GM19240 (cell line): Measurements from ENCODE around the gene PROM1.

Experiments
- DNase-seq: peaks from one replicate; pipeline ENCODE4 v3.0.0; 2011; ENCODE audit warnings: low spot score; ENCODE audit not compliant: insufficient read length

The PROM1 gene

DNA sequence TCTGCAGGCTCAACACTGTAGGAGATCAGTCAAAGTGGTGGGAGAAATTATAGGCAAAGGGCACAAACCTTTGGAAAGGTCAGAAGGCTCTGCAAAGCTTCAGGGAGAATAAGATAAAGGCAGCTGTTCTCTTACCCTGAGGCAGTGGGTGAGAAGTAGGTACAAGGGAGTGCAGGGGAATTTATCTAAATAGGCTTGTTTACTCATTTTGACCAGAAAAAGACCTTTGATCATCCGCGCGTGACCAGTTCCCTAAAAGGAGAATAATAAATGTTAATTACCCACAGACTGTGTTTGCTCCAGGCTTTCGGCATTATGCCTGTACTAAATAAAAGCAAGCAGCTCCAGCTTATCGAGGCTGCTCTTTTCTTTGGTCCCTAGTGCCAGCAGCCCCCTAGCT, 130.2 kb downstream of the PROM1 start:
- DNase-seq, result no peak

DNA sequence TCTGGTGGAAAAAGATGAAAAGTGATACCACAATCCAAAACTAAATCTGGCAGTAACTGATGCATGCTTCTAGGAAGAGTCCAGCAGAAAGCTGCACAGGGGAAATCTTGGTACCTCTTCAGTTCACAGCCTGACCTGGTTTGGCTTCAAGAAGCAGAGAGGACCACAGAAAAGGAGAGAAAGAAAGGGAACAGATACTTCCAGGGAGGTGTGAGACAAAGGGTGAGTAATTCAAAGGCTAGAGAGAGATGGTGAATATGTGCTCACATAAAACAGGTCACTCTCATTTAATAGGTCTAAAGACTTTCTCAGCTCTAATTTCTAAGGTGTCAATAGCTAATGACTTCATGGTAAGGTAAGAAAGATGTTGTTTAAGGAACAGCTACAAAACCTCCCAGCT, 132.0 kb downstream of the PROM1 start:
- no peak for DNase-seq

DNA sequence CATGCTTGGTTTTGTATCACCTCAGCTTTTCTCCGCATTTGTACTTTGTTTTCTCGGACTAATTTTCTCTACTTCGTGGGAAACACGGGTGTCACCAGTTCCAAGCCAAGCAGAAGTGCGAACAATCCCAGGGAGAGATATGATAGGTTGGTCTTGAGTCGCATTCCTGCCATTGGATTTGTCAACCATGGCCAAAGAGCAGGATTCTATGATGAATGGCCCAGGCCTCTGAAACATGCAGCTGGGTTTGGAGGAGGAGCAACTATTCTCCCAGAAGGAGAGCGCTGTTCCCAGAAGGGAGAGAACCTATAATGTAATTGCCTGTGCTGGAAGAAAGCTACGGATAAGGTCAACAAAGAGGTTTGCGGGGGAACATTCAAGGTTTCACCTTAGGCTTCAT, 135.0 kb downstream of the PROM1 start:
- DNase-seq, result no peak

DNA sequence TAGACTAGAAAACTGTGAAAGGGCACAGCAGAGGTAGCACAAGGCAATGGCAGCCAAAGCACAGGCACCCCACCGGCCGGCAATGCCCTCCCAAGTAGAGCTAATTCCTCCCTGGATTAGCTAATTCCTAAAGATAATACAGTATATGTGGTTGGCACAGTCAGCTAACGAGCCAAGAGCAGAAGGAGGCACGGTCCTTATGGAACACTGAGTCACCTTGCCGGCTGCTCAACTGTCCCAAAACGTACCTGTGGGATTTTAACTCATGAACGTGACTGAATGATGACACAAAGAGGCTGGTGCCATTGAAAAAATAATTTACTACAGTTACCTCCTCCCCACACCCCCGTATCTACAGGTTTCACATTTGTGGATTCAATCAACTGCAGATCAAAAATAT, 136.1 kb downstream of the PROM1 start:
- DNase-seq, result no peak

DNA sequence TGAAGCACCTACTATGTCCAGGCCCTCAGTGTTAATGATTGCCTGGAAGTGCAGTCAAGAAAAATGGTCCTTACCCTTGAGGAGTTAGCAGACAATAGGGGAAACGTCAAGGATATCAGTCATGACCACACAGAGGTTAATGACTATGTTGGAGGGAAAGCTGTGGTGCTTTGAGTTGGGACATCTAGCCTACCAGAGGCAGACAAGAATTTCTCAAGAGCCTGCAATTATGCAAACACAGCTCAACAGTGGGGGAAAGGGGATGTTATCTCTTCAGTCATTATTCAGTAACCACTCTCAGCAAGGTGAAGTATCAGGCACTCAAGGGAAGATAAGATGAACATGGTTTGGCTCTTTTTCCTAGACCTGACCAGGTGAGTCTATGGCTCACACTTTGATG, 138.3 kb downstream of the PROM1 start:
- DNase-seq, result no peak

DNA sequence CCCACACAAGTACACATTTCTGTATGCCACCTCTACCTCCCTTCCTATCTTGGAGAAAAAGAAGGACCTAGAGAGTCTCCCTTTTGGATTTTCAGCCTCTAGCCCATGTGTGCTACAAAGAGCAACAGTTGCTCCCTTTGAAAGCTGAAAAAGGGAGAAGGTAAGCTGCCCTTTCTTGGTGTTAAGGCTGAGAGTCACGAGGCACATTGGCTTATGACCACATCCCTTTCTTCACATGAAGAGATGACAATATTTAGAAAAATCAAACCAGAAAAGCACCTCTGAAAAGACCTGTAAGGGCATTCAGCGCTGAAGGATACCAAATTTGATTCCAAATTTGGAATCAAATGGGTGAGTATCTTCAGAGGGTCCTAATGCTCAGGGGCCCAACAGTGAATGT, 138.9 kb downstream of the PROM1 start:
- DNase-seq, result no peak

DNA sequence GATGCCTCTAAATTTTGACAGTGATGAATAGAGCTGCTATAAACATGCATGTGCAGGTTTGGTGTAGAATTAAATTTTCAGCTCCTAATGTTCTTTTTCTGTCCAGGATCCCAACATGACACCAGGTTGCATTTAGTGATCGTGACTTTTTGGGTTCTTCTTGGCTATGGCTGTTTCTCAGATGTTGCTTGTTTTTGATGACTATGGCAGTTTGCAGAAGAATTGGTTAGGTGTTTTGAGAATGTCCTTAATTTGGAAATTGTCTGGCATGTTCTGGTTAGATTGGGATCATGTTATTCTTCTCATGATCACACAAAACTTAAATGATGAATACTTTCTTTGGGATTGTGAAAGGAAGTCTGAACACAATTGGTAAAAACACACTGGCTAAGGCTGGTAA, 141.5 kb downstream of the PROM1 start:
- no peak for DNase-seq

DNA sequence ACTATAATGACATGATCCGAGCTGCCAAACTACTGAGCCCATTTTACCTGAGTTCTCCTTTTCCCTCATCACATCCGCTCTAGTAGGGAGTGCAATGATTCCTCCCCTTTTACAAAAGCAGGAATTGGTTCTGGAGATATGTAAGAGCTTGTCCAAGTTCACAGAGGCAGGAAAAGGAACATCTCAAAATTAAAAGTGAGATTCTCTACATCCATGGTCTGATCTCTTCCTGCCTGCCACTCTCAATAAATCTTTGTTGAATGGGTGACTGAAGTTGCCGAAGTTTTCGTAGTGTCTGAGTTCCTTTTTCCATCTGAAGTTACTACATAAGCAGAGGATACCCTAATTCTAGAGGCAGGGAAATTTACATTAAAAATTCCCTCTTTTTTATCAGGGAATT, 145.2 kb downstream of the PROM1 start, which contains the start of gene FGFBP1:
Gene FGFBP1 (minus strand): TSS at position 101 of the 400 bp plus-strand sequence. CDS start 2,108 bp downstream, outside the sequence.
- no peak for DNase-seq

DNA sequence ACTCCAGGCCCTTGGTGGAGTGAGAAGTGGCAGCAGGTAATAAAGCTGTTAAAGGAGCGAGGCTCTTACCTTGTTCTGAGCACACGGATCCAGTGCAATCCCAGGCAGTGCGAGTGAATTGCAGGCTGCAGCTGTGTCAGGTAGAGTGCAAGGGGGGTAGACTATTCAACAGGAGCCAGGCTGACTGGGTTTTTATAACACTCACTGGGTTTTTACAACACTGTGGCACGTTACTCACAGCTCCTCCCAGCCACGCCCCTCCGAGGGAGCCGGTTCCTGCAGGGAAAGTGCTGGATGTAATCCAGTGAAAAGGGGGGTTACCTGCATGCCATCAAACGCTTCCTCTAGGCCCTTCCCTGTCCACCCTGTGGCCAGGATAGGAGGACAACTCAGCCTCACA, 145.6 kb downstream of the PROM1 start:
- no peak for DNase-seq

DNA sequence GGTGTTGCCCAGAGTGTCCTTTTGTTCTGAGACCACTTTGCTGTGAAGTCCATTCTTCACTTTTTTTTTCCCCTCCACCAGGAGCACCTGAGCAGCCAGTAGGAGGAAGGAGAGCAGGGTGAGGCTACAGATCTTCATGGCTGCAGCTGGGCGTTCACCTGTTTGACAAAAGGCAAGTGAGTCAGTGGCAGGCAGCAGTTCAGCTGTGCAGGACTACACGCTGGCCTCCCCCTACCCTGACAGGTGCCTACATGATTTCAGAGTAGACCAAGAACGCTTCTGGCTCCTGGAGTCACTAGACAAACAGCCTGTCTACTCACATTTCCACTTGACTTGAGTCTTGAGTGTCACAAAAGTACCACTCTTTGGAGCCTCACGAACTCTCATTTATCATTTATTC, 147.3 kb downstream of the PROM1 start:
- no peak for DNase-seq

DNA sequence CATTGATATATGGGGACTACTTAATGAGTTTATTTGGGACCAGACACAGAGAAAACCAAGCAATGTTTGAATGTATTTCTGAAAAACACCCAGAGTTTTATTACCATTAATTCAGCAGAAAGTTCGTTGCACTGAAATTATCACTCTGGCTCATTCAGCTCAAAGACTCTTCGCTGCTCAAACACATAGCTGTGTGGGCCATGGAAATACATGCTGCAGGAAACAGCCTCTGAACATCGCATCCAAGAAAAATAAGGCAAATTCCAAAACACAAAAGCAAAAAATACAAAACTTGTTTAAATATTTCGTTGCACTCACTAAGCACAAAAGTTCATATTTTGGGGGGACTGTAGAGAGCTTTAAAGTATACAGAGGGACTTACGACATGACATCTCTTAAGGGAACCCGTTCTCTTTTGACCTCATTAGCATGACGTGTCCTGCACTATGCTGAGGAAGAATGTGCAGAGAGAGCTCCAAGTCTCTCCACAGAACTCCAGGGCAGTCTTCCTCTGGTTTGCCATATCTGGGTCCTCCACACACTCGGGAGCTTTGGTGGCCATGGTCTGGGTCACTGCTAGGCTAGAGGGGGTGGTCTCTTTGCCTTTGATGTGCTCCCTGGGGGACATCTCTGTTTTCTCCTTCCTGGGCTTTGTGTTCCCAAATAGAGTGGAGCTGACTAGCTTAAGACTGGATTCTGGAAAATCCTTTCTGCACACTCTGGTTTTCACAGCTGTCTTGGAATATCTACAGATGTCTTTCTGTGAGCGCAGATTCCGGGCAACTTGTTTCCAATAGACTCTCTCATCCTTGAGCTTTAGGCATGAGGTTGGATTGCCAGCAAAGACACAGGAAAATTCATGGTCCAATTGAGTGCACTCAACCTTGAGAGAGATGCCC, 148.1 kb downstream of the PROM1 start:
- DNase-seq, result no peak

DNA sequence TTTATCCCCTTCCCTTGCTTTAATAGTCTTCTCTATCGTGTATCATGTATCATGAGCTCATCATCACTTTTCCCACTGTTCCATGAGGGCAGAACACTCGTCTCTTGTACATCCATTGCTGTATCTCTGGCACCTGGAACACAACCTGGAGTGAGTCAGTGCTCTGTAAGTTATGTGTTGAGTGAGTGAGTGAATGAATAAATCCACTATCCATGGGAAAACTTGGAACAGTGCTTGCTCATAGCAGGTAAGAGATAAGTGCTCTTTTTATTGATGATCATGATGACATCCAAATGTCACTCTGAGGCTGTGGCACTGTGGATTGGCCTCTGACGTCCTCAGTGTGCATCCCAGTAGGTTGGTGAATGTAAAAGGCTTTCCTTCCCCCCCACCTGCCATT, 149.6 kb downstream of the PROM1 start:
- DNase-seq, result no peak

DNA sequence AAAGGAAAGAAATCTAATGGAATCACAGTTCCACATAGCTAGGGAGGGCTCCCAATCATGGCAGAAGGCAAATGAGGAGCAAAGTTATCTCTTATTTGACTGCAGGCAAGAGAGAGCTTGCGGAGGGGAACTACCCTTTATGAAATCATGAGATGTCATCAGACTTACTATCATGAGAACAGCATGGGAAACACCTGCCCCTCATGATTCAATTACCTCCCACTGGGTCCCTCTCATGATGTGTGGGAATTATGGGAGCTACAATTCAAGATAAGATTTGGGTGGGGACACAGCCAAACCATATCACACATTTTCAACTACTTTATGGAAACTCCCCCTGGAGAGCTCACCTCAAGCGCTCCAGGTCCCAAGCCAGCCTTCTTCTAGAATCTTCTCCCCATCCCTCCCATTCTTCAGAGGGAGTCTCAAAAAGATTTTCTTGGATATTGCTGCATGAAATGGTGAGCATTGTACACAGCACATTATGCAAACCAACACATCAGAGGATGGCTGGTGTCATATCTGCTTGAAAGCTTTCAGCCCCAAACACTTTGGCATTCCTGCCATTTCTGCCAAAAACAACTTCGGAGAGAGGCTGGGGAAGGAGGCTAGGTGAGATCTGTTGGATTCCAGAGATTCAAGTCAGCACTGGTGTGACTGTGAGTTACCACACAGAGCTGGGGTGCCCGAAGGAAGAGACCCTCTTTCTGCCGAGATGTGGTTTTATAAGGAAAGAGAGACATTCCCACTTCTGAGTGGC, 152.2 kb downstream of the PROM1 start:
- DNase-seq, result no peak

DNA sequence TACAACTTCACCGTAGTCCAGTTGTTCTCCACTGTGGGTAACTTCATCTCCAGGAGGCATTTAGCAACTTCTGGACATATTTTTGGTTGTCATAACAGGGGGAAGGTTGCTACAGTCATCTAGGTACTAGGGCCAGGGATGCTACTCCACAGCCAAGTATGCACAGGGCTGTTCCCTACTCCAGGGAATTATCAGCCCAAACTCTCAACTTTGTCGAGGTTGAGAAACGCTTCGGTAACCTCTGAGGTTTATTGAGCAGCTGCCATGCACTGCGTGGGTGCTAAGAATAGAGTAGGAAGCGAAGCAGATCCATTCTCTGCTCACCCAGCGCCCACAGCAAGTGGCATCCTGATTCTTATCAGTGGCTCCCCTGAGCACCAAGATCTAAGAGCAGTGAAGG, 153.5 kb downstream of the PROM1 start:
- DNase-seq, result no peak

DNA sequence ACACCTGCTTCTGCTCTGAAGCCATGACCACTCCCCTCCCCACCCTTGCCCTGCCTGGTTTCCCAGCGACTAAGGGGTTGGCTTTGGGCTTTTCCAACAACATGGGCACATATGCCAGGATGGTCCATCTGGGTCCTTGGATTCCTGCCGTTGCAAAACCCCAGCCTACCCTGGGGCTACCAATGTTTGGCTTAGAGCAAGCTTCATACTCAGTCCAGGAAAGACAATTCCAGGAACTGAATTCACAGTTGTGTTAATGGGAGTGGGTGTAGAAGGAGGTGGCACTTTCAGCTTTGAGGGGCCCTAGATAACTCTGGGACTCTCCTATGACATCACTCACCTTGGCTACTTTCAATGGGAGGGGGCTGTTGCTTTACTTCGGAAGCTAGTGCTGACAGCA, 154.3 kb downstream of the PROM1 start:
- no peak for DNase-seq

DNA sequence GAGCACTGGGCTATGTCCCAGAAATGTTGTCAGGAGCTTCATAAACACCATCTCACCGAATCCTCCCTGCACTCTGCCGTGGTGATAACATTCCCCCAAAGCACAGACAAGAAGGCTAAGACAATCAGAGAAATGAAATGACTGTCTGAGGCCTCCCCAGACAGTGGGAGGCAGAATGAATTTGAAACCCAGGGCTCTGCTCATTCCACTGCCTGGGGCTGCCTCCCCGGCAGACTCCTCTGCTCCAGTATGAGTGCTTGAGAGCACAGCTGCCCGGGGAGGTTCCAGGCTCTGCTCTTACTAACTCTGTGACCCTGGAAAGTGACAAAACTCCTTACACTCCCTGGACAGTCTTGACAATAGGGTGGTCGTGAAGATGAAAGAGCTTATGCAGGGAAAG, 154.9 kb downstream of the PROM1 start:
- no peak for DNase-seq

DNA sequence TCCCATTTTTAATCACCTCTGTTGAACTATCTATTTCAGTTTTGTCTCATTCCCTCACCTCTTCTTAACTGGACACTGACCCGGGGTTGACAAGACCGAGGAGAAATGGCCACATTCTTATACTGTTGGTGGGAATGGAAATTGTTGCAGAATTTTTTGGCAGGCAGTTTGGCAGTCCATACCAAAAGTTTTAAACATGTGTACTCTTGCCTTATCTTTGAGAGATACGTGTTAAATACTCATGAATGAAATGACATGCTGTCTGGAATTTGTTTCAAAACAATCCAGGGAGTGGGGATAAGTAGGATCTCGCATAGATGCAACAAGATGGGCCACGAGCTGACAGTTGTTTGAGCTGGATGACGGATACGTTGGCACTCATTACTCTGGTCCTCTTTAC, 157.3 kb downstream of the PROM1 start:
- DNase-seq, result no peak

DNA sequence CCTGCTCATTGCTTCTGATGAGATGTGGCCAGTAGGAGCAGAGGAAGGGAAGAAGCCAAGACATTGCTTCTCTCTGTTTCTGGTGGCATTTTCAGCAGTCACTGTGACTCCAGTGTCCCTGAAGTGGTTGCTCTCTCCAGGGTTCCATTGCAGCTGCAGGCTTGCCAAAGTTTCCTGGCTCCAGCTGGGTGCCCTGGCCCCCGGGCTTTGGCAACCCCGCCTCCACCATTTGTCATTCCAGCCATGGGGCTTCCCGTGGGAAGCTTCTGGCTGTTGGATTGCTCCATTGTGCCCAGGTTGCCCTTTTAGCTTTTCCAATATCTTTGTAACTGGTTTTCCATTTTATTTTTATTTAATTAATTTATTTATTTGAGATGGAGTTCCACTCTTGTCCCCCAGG, 158.0 kb downstream of the PROM1 start:
- no peak for DNase-seq

DNA sequence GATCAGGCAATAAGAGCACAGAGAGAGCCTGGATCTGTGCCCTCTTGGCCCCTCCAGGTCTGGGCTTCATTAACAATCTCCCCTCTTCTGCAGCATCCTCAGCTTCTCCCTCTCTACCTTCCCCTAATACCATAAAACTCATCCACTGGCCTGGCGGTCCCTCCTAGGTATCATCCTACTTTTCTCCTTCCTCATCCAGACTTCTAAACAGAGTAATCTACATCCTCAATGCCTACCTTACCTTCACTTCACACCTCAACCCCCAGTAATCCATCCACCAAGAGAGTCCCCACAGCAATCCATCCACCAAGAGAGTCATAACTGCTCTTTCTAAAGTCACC, 162.3 kb downstream of the PROM1 start:
- no peak for DNase-seq

DNA sequence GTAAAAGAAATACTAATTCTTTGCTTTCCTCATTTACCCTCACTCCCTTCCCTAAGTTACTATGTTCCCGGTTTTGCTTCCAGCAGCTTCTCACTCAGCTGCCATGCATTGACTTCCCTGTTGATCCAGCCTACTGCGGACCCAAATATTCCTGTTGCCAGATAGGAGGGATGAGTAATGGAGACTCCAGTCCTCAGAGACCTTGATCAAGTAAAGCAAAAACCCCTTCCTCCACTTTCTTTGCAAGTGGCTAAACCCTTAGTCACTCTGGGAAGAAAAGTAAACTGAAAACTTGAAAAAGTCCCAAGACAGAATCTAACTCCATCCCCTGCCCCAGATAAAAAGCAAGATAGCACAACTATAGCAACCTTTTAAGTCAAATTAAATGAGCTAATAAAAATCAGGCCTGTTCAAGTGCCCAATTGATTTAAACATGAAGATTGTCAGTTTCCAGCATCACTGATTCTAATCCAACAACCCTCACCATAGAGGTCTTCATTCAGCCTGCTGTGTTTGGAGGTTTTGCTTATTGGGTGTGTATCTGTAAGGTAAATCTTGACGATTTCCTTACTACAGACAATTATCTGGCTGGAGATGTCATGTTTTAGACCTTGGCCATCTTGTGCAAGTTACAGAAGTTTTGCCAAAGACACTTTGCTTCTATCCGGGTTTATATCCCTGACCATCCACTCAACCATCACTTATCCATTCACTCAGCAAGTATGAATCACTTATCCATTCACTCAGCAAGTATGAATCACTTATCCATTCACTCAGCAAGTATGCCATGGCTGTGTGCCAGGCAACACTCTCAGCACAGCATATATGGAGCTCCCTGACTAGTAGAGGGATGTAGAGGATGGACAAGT, 162.9 kb downstream of the PROM1 start:
- no peak for DNase-seq

DNA sequence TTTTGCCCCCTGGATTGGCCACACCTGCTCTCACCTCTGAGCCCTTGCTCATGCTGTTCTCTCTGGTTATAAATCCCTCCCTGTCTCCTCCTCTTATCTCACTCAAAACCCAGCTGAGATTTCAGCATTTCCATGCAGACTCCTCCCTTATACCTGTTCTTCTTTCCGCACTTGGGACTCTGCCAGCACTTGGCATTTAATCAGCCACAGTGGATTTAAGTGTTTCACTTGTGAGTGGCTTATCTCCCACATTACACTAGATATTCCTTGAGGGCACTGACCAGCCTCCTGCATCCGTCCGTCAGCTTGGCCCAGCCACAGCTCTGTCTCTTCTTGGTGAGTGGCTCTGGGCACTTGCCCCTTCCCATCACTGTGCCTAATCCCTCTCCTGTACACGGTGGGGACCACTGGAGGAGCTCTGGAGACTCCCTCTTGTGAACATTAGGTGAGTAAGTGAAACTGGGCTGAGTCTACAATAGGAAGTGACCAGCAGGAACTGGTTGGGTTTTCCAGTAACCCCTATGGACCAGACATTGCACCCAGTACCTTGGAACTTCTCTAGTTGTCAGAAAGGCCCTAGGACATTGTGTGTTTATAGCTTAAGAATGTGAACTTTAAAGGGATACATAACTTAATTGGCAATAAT, 165.2 kb downstream of the PROM1 start:
- no peak for DNase-seq
